IPS-20b (cell line): ENCODE results near the gene TAAR8.
"Not testable (repeated sequence)": the region's sequence is repeated elsewhere in the genome, so short reads cannot be mapped to it uniquely, and the experiment has no call there.

Source experiments
- H3K27ac ChIP-seq: one replicate; pipeline ENCODE4 v1.5.1; 2013; ENCODE audit warnings: low read length
- H3K27me3 ChIP-seq: 2 replicates; pipeline ENCODE4 v1.6.1; 2013; ENCODE audit warnings: mild to moderate bottlenecking, low read length, inconsistent platforms; ENCODE audit not compliant: insufficient read depth
- H3K36me3 ChIP-seq: 2 replicates; pipeline ENCODE4 v1.6.1; 2013; ENCODE audit warnings: low read depth, mild to moderate bottlenecking, inconsistent platforms, low read length, moderate library complexity; ENCODE audit not compliant: insufficient read depth
- H3K4me1 ChIP-seq: 2 replicates; pipeline ENCODE4 v1.6.1; 2013; ENCODE audit warnings: mild to moderate bottlenecking, control low read depth, inconsistent platforms, low read length, moderate library complexity; ENCODE audit not compliant: insufficient read depth
- H3K4me3 ChIP-seq: 2 replicates; pipeline ENCODE4 v1.5.1; 2013; ENCODE audit warnings: mild to moderate bottlenecking, low read length, inconsistent platforms
- H3K9ac ChIP-seq: 2 replicates; pipeline ENCODE4 v1.6.1; 2013; ENCODE audit warnings: low read depth, mild to moderate bottlenecking, inconsistent platforms, low read length, moderate library complexity
- H3K9me3 ChIP-seq: 2 replicates; pipeline ENCODE4 v1.6.1; 2013; ENCODE audit warnings: mild to moderate bottlenecking, low read depth, low read length, inconsistent platforms; ENCODE audit not compliant: insufficient read depth

The TAAR8 gene

GRCh38 chr6:132515386-132515785, 37.1 kb upstream of the TAAR8 start:
- H3K9ac ChIP-seq, result no peak overlapping the region
- H3K9me3 ChIP-seq, result no peaks in the 10 kb centered on the region
- no peak overlapping the region for H3K4me3 ChIP-seq
- H3K4me1 ChIP-seq, result peaks cover 5% of the 10 kb centered on the region; the same call in 1 of the 2 replicates
- no peaks in the 10 kb centered on the region; the same call in 1 of the 2 replicates for H3K27me3 ChIP-seq
- H3K36me3 ChIP-seq, result no peaks in the 10 kb centered on the region
- no peak overlapping the region for H3K27ac ChIP-seq

- Histone ChIP-seq H3K27ac (no peak overlapping the region), H3K36me3 (no peaks in the 10 kb centered on the region), H3K4me1 (no peaks in the 10 kb centered on the region), H3K9me3 (no peaks in the 10 kb centered on the region), H3K9ac (no peak overlapping the region), H3K4me3 (no peak overlapping the region), H3K27me3 (no peaks in the 10 kb centered on the region)
Observed at GRCh38 chr6:132520953-132521352, 31.5 kb upstream of the TAAR8 start.

- H3K4me1 ChIP-seq, result peaks cover 3% of the 10 kb centered on the region; the same call in 1 of the 2 replicates
Observed at GRCh38 chr6:132524646-132525045, 27.8 kb upstream of the TAAR8 start.

GRCh38 chr6:132525866-132526265, 26.6 kb upstream of the TAAR8 start:
- Histone ChIP-seq H3K4me3 (no peak overlapping the region), H3K27ac (no peak overlapping the region), H3K9me3 (no peaks in the 10 kb centered on the region), H3K36me3 (no peaks in the 10 kb centered on the region), H3K4me1 (peaks cover 3% of the 10 kb centered on the region; the same call in 1 of the 2 replicates), H3K27me3 (no peaks in the 10 kb centered on the region), H3K9ac (peak overlapping the region; percentile 25; the same call in 1 of the 2 replicates)

More at GRCh38 chr6:132524646-132525045, 27.8 kb upstream of the TAAR8 start:
- Histone ChIP-seq H3K4me3 (no peak overlapping the region), H3K9ac (no peak overlapping the region), H3K9me3 (no peaks in the 10 kb centered on the region), H3K27me3 (no peaks in the 10 kb centered on the region), H3K27ac (no peak overlapping the region), H3K36me3 (no peaks in the 10 kb centered on the region)

- Histone ChIP-seq H3K27ac (no peak overlapping the region), H3K27me3 (no peaks in the 10 kb centered on the region), H3K36me3 (no peaks in the 10 kb centered on the region)
Observed at GRCh38 chr6:132526461-132526860, 26.0 kb upstream of the TAAR8 start.

GRCh38 chr6:132527791-132528190, 24.7 kb upstream of the TAAR8 start:
- Histone ChIP-seq H3K27ac (no peak overlapping the region), H3K4me3 (no peak overlapping the region), H3K9me3 (no peaks in the 10 kb centered on the region), H3K27me3 (no peaks in the 10 kb centered on the region), H3K4me1 (peaks cover 3% of the 10 kb centered on the region; the same call in 1 of the 2 replicates), H3K36me3 (no peaks in the 10 kb centered on the region), H3K9ac (no peak overlapping the region)

More at GRCh38 chr6:132526461-132526860, 26.0 kb upstream of the TAAR8 start:
- Histone ChIP-seq H3K4me1 (peaks cover 3% of the 10 kb centered on the region; the same call in 1 of the 2 replicates), H3K4me3 (no peak overlapping the region), H3K9ac (peak overlapping the region; percentile 25; the same call in 1 of the 2 replicates), H3K9me3 (no peaks in the 10 kb centered on the region)

- Histone ChIP-seq H3K4me1 (peaks cover 3% of the 10 kb centered on the region; the same call in 1 of the 2 replicates), H3K4me3 (peak overlapping the region; percentile 53), H3K27me3 (no peaks in the 10 kb centered on the region), H3K9me3 (no peaks in the 10 kb centered on the region), H3K27ac (no peak overlapping the region), H3K9ac (peak overlapping the region; percentile 68; the same call in 1 of the 2 replicates), H3K36me3 (no peaks in the 10 kb centered on the region)
Observed at GRCh38 chr6:132530293-132530974, 22.0 kb upstream of the TAAR8 start.

- H3K4me1 ChIP-seq, H3K4me3 ChIP-seq, H3K27ac ChIP-seq, H3K36me3 ChIP-seq, H3K9me3 ChIP-seq, H3K9ac ChIP-seq, H3K27me3 ChIP-seq: not testable (repeated sequence)
Observed at GRCh38 chr6:132534546-132534945, 17.9 kb upstream of the TAAR8 start.

GRCh38 chr6:132537145-132537544, 15.3 kb upstream of the TAAR8 start:
- H3K4me1 ChIP-seq, result no peaks in the 10 kb centered on the region
- H3K9me3 ChIP-seq, result no peaks in the 10 kb centered on the region
- no peaks in the 10 kb centered on the region for H3K36me3 ChIP-seq
- no peaks in the 10 kb centered on the region for H3K27me3 ChIP-seq
- no peak overlapping the region for H3K27ac ChIP-seq
- no peak overlapping the region for H3K9ac ChIP-seq
- H3K4me3 ChIP-seq, result no peak overlapping the region

GRCh38 chr6:132537977-132538376, 14.5 kb upstream of the TAAR8 start, which contains the start of gene TAAR9:
TSS of gene TAAR9 (plus strand) at chr6:132538277. CDS start at chr6:132538290, 13 bp downstream.
- H3K36me3 ChIP-seq, result no peaks in the 10 kb centered on the region
- no peak within 1 kb of the TSS for H3K9ac ChIP-seq
- no peak within 1 kb of the TSS for H3K27ac ChIP-seq
- no peaks in the 10 kb centered on the region for H3K27me3 ChIP-seq
- H3K4me3 ChIP-seq, result no peak within 1 kb of the TSS
- H3K9me3 ChIP-seq, result no peaks in the 10 kb centered on the region
- H3K4me1 ChIP-seq, result no peaks in the 10 kb centered on the region

- Histone ChIP-seq H3K4me1 (peaks cover 10% of the 10 kb centered on the region; the same call in 1 of the 2 replicates), H3K27ac (no peak overlapping the region), H3K27me3 (no peaks in the 10 kb centered on the region), H3K9ac (no peak overlapping the region), H3K9me3 (no peaks in the 10 kb centered on the region), H3K36me3 (no peaks in the 10 kb centered on the region), H3K4me3 (no peak overlapping the region)
Observed at GRCh38 chr6:132544826-132545225, 7.6 kb upstream of the TAAR8 start.
